Measurements from ENCODE around the gene IP6K3.
A peak's percentile ranks its signal among the peaks of the same experiment; 100 is the strongest.

The IP6K3 gene

GRCh38 chr6:33746651-33747100 is at the start of gene IP6K3:
Gene IP6K3, minus strand, starts transcription at chr6:33746905. Its CDS starts 11,429 bp downstream, at chr6:33735476.
- DNase-seq (ENCODE audit: low read depth), result no peak

GRCh38 chr6:33794910-33795623 is 48.4 kb upstream of the IP6K3 start:
- no peak for DNase-seq (ENCODE audit: low read depth)

GRCh38 chr6:33792981-33793380 is 46.3 kb upstream of the IP6K3 start:
- no peak for DNase-seq (ENCODE audit: low read depth)

- no peak for DNase-seq (ENCODE audit: low read depth)
Measured at GRCh38 chr6:33791620-33792019, 44.9 kb upstream of the IP6K3 start.

- no peak for DNase-seq (ENCODE audit: low read depth)
Measured at GRCh38 chr6:33790910-33791309, 44.2 kb upstream of the IP6K3 start.

GRCh38 chr6:33790379-33790778 is 43.7 kb upstream of the IP6K3 start:
- DNase-seq (ENCODE audit: low read depth), result no peak

- DNase-seq (ENCODE audit: low read depth), result no peak
Measured at GRCh38 chr6:33789550-33789895, 42.8 kb upstream of the IP6K3 start.

GRCh38 chr6:33788694-33789549 is 42.2 kb upstream of the IP6K3 start, which contains the start of gene LEMD2:
Gene LEMD2, minus strand, starts transcription at chr6:33789130. Its CDS starts 14 bp downstream, at chr6:33789116.
- peak; percentile 85 for DNase-seq (ENCODE audit: low read depth)

- DNase-seq (ENCODE audit: low read depth), result peak; percentile 9
Measured at GRCh38 chr6:33787954-33788693, 41.4 kb upstream of the IP6K3 start.

GRCh38 chr6:33787346-33787953 is 40.7 kb upstream of the IP6K3 start:
- DNase-seq (ENCODE audit: low read depth), result no peak

- DNase-seq (ENCODE audit: low read depth), result no peak
Measured at GRCh38 chr6:33786736-33787135, 40.0 kb upstream of the IP6K3 start.

- DNase-seq (ENCODE audit: low read depth), result no peak
Measured at GRCh38 chr6:33785778-33786177, 39.1 kb upstream of the IP6K3 start.

- no peak for DNase-seq (ENCODE audit: low read depth)
Measured at GRCh38 chr6:33784787-33785186, 38.1 kb upstream of the IP6K3 start.

- no peak for DNase-seq (ENCODE audit: low read depth)
Measured at GRCh38 chr6:33783781-33784520, 37.2 kb upstream of the IP6K3 start.

GRCh38 chr6:33782561-33782960 is 35.9 kb upstream of the IP6K3 start:
- no peak for DNase-seq (ENCODE audit: low read depth)

GRCh38 chr6:33781131-33781975 is 34.6 kb upstream of the IP6K3 start:
- DNase-seq (ENCODE audit: low read depth), result no peak

GRCh38 chr6:33779895-33780294 is 33.2 kb upstream of the IP6K3 start:
- DNase-seq (ENCODE audit: low read depth), result no peak

- no peak for DNase-seq (ENCODE audit: low read depth)
Measured at GRCh38 chr6:33779290-33779689, 32.6 kb upstream of the IP6K3 start.

GRCh38 chr6:33778444-33779121 is 31.9 kb upstream of the IP6K3 start:
- DNase-seq (ENCODE audit: low read depth), result no peak

Measured in stimulated activated CD4-positive, alpha-beta T cell treated with anti-CD3 and anti-CD28 coated beads, Interleukin-2, amount 100 ng/mL, for 4 hours (primary cell).